Activated B cell treated with CpG ODN at 0.5 μM for 24 hours (primary cell): ENCODE results near the gene PSENEN. TPM values are rescaled to one million over a fixed set of nuclear protein-coding genes. Genes with fewer than 3 reads are reported as not detected.

Experiments used
- ATAC-seq: fragments of 200-7000 bp; cut with Tn5 transposase; one replicate; pipeline ENCODE4 v1.10.0; 2021; ENCODE audit warnings: low read depth, mild to moderate bottlenecking, moderate library complexity
- CTCF ChIA-PET: fragments of 350-600 bp; sonication (Branson Sonifier 250); formaldehyde crosslinking; loops from one replicate; lab custom pipeline; 2021; ENCODE audit warnings: antibody characterized with exemption; lab: Charles Lee
- POLR2A ChIA-PET: fragments of 350-600 bp; sonication (Branson Sonifier 250); formaldehyde crosslinking; loops from one replicate; lab custom pipeline; 2021; ENCODE audit warnings: antibody characterized with exemption; lab: Charles Lee
- DNase-seq: peaks from one replicate; pipeline ENCODE4 v3.0.0; 2022
- H3K27ac Mint-ChIP-seq: one replicate; pipeline ENCODE4 v1.8.0; 2020; ENCODE audit warnings: mixed read lengths
- H3K27me3 Mint-ChIP-seq: one replicate; pipeline ENCODE4 v1.8.0; 2021; ENCODE audit warnings: mixed read lengths
- H3K36me3 Mint-ChIP-seq: one replicate; pipeline ENCODE4 v1.8.0; 2021; ENCODE audit warnings: low read depth, mixed read lengths
- H3K4me1 Mint-ChIP-seq: one replicate; pipeline ENCODE4 v1.8.0; 2021; ENCODE audit warnings: mixed read lengths
- H3K4me3 Mint-ChIP-seq: one replicate; pipeline ENCODE4 v1.8.0; 2020; ENCODE audit warnings: mild to moderate bottlenecking, mixed read lengths
- H3K9me3 Mint-ChIP-seq: one replicate; pipeline ENCODE4 v1.8.0; 2020; ENCODE audit warnings: mixed read lengths
- intact Hi-C: fragments of 100-400 bp; cut with micrococcal nuclease; formaldehyde crosslinking; loops from one replicate; pipeline ENCODE4 v1.15.1; 2024
- total RNA-seq: library from RNA; stranded (reverse); gene quantifications from 2 replicates; pipeline ENCODE4 v1.2.3, GENCODE V29; 2022
- TF ChIP-seq, protein P1 (sequence below): fragments of 200-600 bp; IDR thresholded peaks from one replicate; pipeline ENCODE4 v1.8.0; 2022; ENCODE audit warnings: antibody characterized with exemption, mild to moderate bottlenecking

The PSENEN gene
- total RNA-seq, 1 donor from 2014 or later, result 45.0 TPM

DNA sequence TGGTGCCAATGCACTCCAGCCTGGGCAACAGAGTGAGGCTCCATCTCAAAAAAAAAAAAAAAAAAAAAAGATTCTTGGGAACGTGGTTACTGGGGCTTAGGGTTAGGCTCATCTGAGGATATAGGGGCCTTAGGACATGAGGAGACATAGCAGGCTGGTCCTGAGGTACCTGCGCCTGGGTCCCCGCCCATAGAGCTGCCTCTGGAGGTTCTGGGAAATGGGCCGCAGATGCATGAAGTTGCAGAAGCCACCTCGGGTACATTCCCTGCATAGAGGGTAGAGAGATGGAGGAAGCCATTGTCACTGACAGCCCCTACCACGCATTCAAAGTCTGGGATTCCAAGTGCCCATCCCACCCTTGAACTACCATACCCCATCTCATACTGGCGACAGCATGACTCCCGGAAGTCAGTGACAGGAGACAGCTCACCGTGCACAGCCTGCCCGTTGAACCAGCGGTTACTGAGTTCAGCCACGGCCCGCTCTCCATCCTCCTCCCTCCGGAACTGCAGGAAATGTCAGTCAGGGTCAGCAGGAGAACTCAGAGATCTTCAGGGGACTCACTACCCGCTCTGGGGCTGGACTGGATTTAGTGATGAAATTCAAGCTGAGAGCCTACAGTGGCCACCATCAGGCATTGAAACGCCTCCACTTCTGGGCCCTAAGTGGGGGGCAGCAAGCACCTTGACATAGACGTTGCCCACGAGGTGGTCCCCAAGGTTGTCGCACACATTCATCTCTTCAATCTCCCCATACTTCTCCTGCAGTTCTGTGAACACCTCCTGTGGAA is 1.6 kb upstream of the PSENEN start:
- DNase-seq (no peak), ATAC-seq (no peak)
- peak overlapping the region; percentile 92 for H3K4me3 Mint-ChIP-seq
- H3K9me3 Mint-ChIP-seq, result no peaks in the 10 kb centered on the region
- H3K36me3 Mint-ChIP-seq, result peaks cover 38% of the 10 kb centered on the region
- intact Hi-C loops, result loop anchor here (2.0 to 10.0 kb wide), 5 partner anchors 27 to 1571 kb away; partner anchors contain the start of genes HAUS5, OVOL3, POLR2I and TBCB
- H3K4me1 Mint-ChIP-seq, result peaks cover 69% of the 10 kb centered on the region
- ChIA-PET CTCF (no interaction called here), POLR2A (interaction anchor here (0.6 to 5.2 kb wide), 11 partner anchors 13 to 745 kb away, joined by 3 to 69 read pairs (median 7); partner anchors contain the start of genes ARHGAP33, HSPB6, NFKBID and PROSER3)
- H3K27me3 Mint-ChIP-seq, result no peaks in the 10 kb centered on the region
- TF ChIP-seq, protein P1, sequence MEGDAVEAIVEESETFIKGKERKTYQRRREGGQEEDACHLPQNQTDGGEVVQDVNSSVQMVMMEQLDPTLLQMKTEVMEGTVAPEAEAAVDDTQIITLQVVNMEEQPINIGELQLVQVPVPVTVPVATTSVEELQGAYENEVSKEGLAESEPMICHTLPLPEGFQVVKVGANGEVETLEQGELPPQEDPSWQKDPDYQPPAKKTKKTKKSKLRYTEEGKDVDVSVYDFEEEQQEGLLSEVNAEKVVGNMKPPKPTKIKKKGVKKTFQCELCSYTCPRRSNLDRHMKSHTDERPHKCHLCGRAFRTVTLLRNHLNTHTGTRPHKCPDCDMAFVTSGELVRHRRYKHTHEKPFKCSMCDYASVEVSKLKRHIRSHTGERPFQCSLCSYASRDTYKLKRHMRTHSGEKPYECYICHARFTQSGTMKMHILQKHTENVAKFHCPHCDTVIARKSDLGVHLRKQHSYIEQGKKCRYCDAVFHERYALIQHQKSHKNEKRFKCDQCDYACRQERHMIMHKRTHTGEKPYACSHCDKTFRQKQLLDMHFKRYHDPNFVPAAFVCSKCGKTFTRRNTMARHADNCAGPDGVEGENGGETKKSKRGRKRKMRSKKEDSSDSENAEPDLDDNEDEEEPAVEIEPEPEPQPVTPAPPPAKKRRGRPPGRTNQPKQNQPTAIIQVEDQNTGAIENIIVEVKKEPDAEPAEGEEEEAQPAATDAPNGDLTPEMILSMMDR, result no peak
- H3K27ac Mint-ChIP-seq, result peak overlapping the region; percentile 99

DNA sequence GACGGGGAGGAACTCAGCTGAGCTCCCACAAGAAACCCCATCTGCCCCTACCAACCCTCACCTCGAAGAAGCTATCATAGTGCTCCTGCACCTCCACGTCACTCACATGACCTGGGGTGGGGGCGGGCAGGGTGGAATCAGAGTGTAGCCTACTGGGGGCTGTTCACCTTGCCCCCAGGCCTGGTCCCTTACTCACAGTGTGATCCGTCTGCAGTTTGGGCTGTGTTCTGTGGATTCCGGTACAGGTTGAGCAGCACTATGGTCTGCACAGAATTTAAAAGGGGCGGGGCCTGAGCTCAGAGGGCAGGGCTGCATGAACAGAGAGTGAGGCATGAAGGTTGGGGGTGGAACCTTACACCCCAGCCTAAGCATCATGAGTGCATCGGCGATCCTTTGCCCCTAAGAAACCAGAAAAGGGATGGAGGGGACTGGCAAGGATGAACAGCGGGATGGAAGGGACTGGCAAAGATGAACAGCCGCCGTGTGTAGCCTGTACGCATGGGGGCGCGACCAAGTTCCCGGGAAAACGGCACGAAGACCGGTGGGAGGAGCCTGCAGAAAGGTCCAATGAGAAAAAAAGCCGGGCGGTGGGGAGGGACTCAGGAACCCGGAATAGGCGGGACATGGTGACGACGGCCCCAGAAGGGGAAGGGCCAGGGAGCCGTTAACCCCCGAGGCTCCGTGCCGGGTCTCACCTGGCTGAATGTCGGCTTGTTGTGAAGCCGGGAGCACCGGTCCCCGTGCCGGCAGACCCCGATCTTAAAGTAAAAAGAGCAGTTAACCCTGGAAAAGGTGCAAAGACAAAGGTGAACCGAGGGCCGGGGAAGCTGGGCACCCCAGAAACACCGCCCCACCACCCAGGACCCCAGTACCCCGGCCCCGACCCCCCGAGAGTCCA is 772 bp upstream of the PSENEN start:
- Mint-ChIP-seq H3K4me1 (peaks cover 70% of the 10 kb centered on the region), H3K4me3 (peak overlapping the region; percentile 92)
- intact Hi-C loops, result loop anchor here (1.0 to 10.0 kb wide), 7 partner anchors 28 to 1570 kb away; partner anchors contain the start of genes HAUS5, OVOL3, POLR2I and SDHAF1

DNA sequence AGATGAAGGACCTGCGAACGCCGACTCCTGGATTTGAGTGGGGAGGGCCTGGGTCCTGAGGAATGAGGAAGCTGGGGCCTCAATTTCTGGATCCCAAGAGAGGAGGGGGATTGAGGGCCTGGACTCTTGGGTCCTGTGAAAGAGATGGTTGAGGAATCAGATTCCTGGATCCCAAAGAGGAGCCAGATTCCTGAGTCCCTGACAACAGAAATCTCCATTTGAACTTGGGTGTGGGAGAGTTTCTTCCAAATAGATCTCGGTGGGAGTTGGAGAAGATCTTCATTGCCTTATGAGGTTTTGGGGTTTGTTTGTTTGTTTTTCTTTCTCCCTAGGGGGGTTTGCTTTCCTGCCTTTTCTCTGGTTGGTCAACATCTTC is 624 bp downstream of the PSENEN start:
- POLR2A ChIA-PET, result interaction anchor here (0.6 to 5.2 kb wide), 12 partner anchors 11 to 534 kb away, joined by 3 to 69 read pairs (median 5); partner anchors contain the start of genes HSPB6, NFKBID, PROSER3 and ZNF146
- H3K27me3 Mint-ChIP-seq, result no peaks in the 10 kb centered on the region
- CTCF ChIA-PET, result interaction anchor here (1.6 kb wide), 1 partner anchor 51 kb away, joined by 4 read pairs; no protein-coding TSS in a partner anchor

More for the DNA sequence above, 772 bp upstream of the PSENEN start:
- TF ChIP-seq, protein P1, result no peak
- H3K27ac Mint-ChIP-seq, result peak overlapping the region; percentile 99
- CTCF ChIA-PET, result interaction anchor here (1.0 to 1.6 kb wide), 2 partner anchors 12 to 50 kb away, joined by 3 to 4 read pairs; no protein-coding TSS in a partner anchor
- ATAC-seq (peak; percentile 51), DNase-seq (peak; percentile 83)
- H3K27me3 Mint-ChIP-seq, result no peaks in the 10 kb centered on the region
- POLR2A ChIA-PET, result interaction anchor here (0.6 to 5.2 kb wide), 28 partner anchors 13 to 1156 kb away, joined by 3 to 69 read pairs (median 4); partner anchors contain the start of genes ARHGAP33, COX6B1, HSPB6 and NFKBID
- peaks cover 33% of the 10 kb centered on the region for H3K36me3 Mint-ChIP-seq
- no peaks in the 10 kb centered on the region for H3K9me3 Mint-ChIP-seq

DNA sequence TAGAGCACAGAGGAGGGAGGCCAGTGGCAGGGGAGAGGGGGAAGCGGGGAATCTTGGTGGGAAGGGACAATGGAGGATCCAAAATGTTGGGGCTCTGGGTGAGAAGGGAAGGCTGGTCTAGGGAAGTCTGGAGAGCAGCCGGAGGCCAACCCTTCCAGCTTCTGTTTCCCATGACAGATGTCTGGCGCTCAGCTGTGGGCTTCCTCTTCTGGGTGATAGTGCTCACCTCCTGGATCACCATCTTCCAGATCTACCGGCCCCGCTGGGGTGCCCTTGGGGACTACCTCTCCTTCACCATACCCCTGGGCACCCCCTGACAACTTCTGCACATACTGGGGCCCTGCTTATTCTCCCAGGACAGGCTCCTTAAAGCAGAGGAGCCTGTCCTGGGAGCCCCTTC is 1.1 kb downstream of the PSENEN start:
- DNase-seq (no peak), ATAC-seq (no peak)
- intact Hi-C loops, result loop anchor here (10.0 kb wide), 2 partner anchors 368 to 1568 kb away; partner anchors contain the start of genes OVOL3, POLR2I and TBCB
- H3K4me3 Mint-ChIP-seq, result peak overlapping the region; percentile 92
- H3K27me3 Mint-ChIP-seq, result no peaks in the 10 kb centered on the region
- H3K27ac Mint-ChIP-seq, result no peak overlapping the region
- peaks cover 27% of the 10 kb centered on the region for H3K36me3 Mint-ChIP-seq
- POLR2A ChIA-PET, result interaction anchor here (0.6 to 5.2 kb wide), 3 partner anchors 11 to 483 kb away, joined by 3 to 69 read pairs (median 4); partner anchors contain the start of genes HSPB6 and PROSER3
- peaks cover 62% of the 10 kb centered on the region for H3K4me1 Mint-ChIP-seq
- CTCF ChIA-PET, result no interaction called here
- H3K9me3 Mint-ChIP-seq, result no peaks in the 10 kb centered on the region
- TF ChIP-seq, protein P1, result no peak

More for the DNA sequence above, 624 bp downstream of the PSENEN start:
- no peaks in the 10 kb centered on the region for H3K9me3 Mint-ChIP-seq
- peaks cover 63% of the 10 kb centered on the region for H3K4me1 Mint-ChIP-seq
- peak overlapping the region; percentile 92 for H3K4me3 Mint-ChIP-seq
- peaks cover 27% of the 10 kb centered on the region for H3K36me3 Mint-ChIP-seq
- no peak for DNase-seq
- no peak for ATAC-seq
- TF ChIP-seq, protein P1, result no peak
- intact Hi-C loops, result loop anchor here (10.0 kb wide), 2 partner anchors 369 to 1569 kb away; partner anchors contain the start of genes OVOL3, POLR2I and TBCB
- peak overlapping the region; percentile 99 for H3K27ac Mint-ChIP-seq
